ENCODE measurements around the gene SETD1B. TPM values are rescaled to one million over a fixed set of nuclear protein-coding genes. Genes with fewer than 3 reads are reported as not detected.
"Not testable (repeated sequence)": the region's sequence is repeated elsewhere in the genome, so short reads cannot be mapped to it uniquely, and the experiment has no call there.

The SETD1B gene
- total RNA-seq, 3 donors from 2014 or later = 4.2 to 7.9 (median 6.1) TPM

DNA sequence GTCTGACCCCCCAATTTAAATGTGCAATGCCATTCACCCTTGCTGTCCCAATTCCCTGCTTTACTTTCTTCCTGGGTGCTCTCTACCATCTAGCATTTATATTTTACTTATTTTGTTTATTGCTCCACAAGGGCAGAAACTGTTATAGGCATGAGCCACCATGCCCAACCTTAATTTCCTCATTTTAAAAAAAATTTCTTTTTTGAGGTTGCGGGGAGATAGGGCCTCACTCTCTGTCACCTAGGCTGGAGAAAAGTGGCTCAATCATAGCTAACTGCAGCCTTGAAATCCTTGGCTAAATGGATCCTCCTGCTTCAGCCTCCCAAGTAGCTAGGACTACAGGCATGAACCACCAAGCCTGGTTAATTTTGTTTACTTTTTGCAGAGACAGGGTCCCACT, 41.9 kb downstream of the SETD1B start:
- Histone ChIP-seq H3K27me3 (no peaks in the 10 kb centered on the region), H3K36me3 (no peaks in the 10 kb centered on the region), H3K4me3 (no peak overlapping the region), H3K4me1 (no peaks in the 10 kb centered on the region), H3K27ac (no peak overlapping the region), H3K9me3 (no peaks in the 10 kb centered on the region)
- intact Hi-C loops (cut with DNase I; ENCODE audit: low total_unique reads) = no loop called here
- DNase-seq (ENCODE audit: low spot score in 2 of 2) = no peak
- TF ChIP-seq, protein P1, sequence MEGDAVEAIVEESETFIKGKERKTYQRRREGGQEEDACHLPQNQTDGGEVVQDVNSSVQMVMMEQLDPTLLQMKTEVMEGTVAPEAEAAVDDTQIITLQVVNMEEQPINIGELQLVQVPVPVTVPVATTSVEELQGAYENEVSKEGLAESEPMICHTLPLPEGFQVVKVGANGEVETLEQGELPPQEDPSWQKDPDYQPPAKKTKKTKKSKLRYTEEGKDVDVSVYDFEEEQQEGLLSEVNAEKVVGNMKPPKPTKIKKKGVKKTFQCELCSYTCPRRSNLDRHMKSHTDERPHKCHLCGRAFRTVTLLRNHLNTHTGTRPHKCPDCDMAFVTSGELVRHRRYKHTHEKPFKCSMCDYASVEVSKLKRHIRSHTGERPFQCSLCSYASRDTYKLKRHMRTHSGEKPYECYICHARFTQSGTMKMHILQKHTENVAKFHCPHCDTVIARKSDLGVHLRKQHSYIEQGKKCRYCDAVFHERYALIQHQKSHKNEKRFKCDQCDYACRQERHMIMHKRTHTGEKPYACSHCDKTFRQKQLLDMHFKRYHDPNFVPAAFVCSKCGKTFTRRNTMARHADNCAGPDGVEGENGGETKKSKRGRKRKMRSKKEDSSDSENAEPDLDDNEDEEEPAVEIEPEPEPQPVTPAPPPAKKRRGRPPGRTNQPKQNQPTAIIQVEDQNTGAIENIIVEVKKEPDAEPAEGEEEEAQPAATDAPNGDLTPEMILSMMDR (IDR thresholded peaks at IDR 0.05) = no peak
- no peak for TF ChIP-seq POLR2A (IDR thresholded peaks at IDR 0.05)
- TF ChIP-seq POLR2AphosphoS5 (IDR thresholded peaks at IDR 0.05) = no peak

DNA sequence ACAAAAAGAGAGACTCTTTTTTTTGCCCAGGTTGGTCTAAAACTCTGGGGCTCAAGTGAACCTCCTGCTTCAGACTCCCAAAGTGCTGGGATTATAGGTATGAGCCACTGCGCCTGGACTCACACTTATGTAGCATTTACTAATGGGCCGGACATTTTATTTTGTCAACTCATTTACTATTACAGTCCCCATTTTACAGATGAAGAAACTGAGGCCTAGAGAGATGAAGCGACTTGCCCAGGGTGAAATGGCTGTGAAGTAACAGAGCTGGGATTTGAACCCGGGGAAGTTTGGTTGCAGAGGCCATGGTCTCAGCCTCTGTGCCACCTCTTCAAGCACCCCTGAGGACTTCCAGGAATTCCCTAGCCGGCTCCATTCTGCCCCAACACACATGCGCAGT, 45.4 kb downstream of the SETD1B start:
- Histone ChIP-seq H3K27ac (no peak overlapping the region), H3K4me3 (no peak overlapping the region), H3K36me3 (no peaks in the 10 kb centered on the region), H3K9me3 (no peaks in the 10 kb centered on the region), H3K4me1 (no peaks in the 10 kb centered on the region), H3K27me3 (no peaks in the 10 kb centered on the region)
- no peak for DNase-seq (ENCODE audit: low spot score in 2 of 2)
- TF ChIP-seq, protein P1 (IDR thresholded peaks at IDR 0.05) = no peak
- TF ChIP-seq POLR2A (IDR thresholded peaks at IDR 0.05) (no peak), POLR2AphosphoS5 (IDR thresholded peaks at IDR 0.05) (no peak)
- intact Hi-C loops (cut with DNase I; ENCODE audit: low total_unique reads) = no loop called here

DNA sequence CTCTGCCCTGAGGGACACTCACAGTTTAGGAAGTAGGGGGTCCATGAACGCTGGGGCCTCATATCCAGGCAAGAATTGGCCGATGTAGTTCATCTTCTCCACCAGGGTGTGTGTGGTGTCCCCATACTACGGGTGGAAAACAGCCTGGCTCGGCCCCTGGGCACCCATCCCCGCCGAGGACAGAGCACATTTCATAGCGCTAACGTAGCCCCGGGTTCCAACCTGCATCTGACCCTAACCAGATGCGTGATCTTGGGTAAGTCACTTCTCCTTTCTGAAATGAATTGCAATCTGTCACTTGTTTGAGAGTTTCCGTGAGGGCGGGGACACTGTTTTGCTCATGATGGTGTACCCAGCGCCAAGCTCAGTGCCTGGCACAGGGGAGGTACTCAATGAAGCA, 45.9 kb downstream of the SETD1B start:
- H3K27me3 ChIP-seq = no peaks in the 10 kb centered on the region
- TF ChIP-seq, protein P1 (IDR thresholded peaks at IDR 0.05) = no peak
- no peak for TF ChIP-seq POLR2AphosphoS5 (IDR thresholded peaks at IDR 0.05)
- no peak for TF ChIP-seq POLR2A (IDR thresholded peaks at IDR 0.05)
- no peak overlapping the region for H3K27ac ChIP-seq
- intact Hi-C loops (cut with DNase I; ENCODE audit: low total_unique reads) = no loop called here
- H3K9me3 ChIP-seq = no peaks in the 10 kb centered on the region
- no peak for DNase-seq (ENCODE audit: low spot score in 2 of 2)
- H3K4me3 ChIP-seq = no peak overlapping the region
- H3K36me3 ChIP-seq = no peaks in the 10 kb centered on the region
- no peaks in the 10 kb centered on the region for H3K4me1 ChIP-seq

DNA sequence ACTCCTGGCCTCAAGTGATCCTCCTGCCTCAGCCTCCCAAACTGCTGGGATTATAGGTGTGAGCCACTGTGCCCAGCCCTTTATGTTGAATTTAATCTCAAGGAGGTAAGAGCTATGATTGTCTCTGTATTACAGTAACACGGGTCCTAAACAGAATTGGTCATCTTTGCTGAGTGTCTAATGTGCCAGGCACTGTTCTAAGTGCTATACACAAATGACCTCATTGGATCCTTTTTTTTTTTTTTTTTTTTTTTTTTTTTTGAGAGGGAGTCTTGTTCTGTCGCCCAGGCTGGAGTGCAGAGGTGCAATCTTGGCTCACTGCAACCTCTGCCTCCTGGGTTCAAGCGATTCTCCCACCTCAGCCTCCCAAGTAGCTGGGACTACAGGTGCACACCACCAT, 48.6 kb downstream of the SETD1B start:
- H3K9me3 ChIP-seq; intact Hi-C loops (cut with DNase I; ENCODE audit: low total_unique reads); H3K27ac ChIP-seq; H3K4me3 ChIP-seq; H3K4me1 ChIP-seq; H3K36me3 ChIP-seq; H3K27me3 ChIP-seq; DNase-seq (ENCODE audit: low spot score in 2 of 2): not testable (repeated sequence)

DNA sequence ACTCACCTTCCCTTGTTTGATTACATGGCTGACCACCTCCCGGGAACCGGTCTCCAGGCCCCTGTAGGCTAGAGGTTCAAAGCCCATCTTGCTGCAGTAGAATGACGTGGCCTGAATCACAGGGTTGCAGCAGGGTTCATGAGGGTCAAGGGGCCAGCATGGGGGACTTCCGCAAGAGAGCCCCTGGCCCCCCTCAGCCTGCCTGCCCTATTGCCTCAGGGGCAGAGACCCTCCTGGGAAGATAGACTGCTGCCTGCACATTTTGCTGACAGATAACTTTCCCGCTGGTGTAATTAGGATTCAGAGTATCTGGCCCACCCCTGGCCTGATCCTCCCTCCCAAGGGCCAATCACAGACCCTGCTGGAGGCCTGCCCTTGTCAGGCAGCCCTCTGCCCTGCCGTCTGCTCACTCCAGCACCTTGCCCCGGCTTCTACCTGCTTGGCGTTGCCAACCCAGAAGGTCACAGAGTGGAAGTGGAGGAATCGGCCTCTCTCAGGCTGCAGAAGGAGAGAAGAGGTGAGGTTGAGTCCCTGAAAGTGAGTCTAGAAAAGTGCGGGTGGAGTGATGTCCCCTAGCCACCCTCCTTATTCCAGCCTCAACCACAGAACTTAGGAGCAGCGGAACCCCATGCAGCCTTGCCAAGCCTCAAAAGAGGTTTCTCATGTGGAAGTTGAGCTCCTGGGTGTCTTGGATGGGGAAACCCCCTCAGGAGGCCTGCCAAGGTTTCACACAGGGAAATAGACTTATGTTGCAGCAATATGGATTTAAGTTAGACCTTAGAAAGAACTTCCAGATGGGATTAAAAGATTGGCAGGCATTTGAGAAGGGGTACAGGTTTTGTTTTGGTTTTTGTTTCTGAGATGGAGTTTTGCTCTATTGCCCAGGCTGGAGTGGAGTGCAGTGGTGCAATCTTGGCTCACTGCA, 53.8 kb downstream of the SETD1B start:
- peak overlapping the region in 1 of 2 donors; percentile 82 for H3K27ac ChIP-seq
- H3K27me3 ChIP-seq = no peaks in the 10 kb centered on the region
- H3K36me3 ChIP-seq = no peaks in the 10 kb centered on the region
- peaks cover 0 to 5% of the 10 kb centered on the region in 2 donors for H3K4me1 ChIP-seq
- no peak for DNase-seq (ENCODE audit: low spot score in 2 of 2)
- TF ChIP-seq POLR2A (IDR thresholded peaks at IDR 0.05) = no peak
- TF ChIP-seq, protein P1 (IDR thresholded peaks at IDR 0.05) = no peak
- no peaks in the 10 kb centered on the region for H3K9me3 ChIP-seq
- H3K4me3 ChIP-seq = no peak overlapping the region
- intact Hi-C loops (cut with DNase I; ENCODE audit: low total_unique reads) = no loop called here
